IPS-15b (cell line): Measurements from ENCODE around the gene SLC39A12.

ENCODE experiments used
- H3K27me3 ChIP-seq: one replicate; pipeline ENCODE4 v1.6.1; 2013; ENCODE audit warnings: low read length; ENCODE audit not compliant: control insufficient read depth, insufficient read depth
- H3K36me3 ChIP-seq: one replicate; pipeline ENCODE4 v1.6.1; 2013; ENCODE audit warnings: low read length; ENCODE audit not compliant: control insufficient read depth, insufficient read depth
- H3K4me1 ChIP-seq: one replicate; pipeline ENCODE4 v1.6.1; 2013; ENCODE audit warnings: mild to moderate bottlenecking, low read length; ENCODE audit not compliant: control insufficient read depth, insufficient read depth
- H3K4me3 ChIP-seq: one replicate; pipeline ENCODE4 v1.5.1; 2013; ENCODE audit warnings: low read depth, low read length
- H3K9ac ChIP-seq: one replicate; pipeline ENCODE4 v1.6.1; 2013; ENCODE audit warnings: low read depth, mild to moderate bottlenecking, low read length
- H3K9me3 ChIP-seq: one replicate; pipeline ENCODE4 v1.6.1; 2013; ENCODE audit warnings: mild to moderate bottlenecking, low read length; ENCODE audit not compliant: control insufficient read depth, insufficient read depth

The SLC39A12 gene

DNA sequence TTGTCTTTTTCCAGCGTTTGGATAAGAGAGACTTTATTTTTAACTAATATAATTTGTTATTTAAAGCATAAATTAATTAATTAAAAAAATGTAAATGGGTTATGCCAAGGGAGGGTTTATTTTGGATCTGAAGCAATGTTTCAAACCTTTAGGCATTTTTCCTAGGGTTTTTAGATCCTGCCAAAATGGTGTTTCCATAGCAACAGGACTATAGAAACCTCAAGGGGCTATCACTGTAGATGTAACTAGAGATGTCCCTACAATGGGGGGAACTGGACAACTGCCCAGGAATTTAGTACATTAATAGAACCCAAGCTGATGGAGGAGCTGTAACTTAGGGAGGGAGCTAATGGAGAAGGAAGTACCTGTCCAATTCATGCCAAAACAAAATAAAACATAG is 57.3 kb downstream of the SLC39A12 start:
- H3K4me1 ChIP-seq: no peaks in the 10 kb centered on the region
- H3K4me3 ChIP-seq: no peak overlapping the region
- H3K36me3 ChIP-seq: no peaks in the 10 kb centered on the region
- no peaks in the 10 kb centered on the region for H3K27me3 ChIP-seq
- H3K9me3 ChIP-seq: no peaks in the 10 kb centered on the region
- no peak overlapping the region for H3K9ac ChIP-seq

DNA sequence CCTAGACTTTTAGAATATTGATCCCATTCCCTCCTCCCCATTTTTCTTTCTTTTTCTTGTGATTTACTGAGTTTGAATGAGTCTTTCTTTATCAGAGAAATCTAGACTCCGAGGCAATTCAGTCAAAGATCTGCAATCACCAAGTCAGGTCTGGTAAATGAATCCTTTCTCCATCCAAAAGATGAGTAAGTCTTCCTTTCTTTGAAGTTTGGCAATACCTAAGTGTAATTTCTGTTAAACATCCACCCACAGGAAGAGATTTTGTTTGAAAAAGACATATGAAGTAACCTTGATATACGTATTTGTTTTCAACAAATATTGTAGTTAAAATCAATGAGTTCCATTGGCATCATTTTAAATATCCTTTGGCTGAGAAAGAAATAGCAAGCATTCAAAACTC is 58.3 kb downstream of the SLC39A12 start:
- Histone ChIP-seq H3K4me1 (no peaks in the 10 kb centered on the region), H3K9ac (no peak overlapping the region), H3K36me3 (no peaks in the 10 kb centered on the region), H3K4me3 (no peak overlapping the region), H3K9me3 (no peaks in the 10 kb centered on the region), H3K27me3 (no peaks in the 10 kb centered on the region)

- no peaks in the 10 kb centered on the region for H3K27me3 ChIP-seq
- H3K9me3 ChIP-seq: no peaks in the 10 kb centered on the region
- H3K4me3 ChIP-seq: no peak overlapping the region
- H3K9ac ChIP-seq: no peak overlapping the region
- no peaks in the 10 kb centered on the region for H3K4me1 ChIP-seq
- no peaks in the 10 kb centered on the region for H3K36me3 ChIP-seq
Measured at GRCh38 chr10:18020523-18020922, 68.8 kb downstream of the SLC39A12 start.

DNA sequence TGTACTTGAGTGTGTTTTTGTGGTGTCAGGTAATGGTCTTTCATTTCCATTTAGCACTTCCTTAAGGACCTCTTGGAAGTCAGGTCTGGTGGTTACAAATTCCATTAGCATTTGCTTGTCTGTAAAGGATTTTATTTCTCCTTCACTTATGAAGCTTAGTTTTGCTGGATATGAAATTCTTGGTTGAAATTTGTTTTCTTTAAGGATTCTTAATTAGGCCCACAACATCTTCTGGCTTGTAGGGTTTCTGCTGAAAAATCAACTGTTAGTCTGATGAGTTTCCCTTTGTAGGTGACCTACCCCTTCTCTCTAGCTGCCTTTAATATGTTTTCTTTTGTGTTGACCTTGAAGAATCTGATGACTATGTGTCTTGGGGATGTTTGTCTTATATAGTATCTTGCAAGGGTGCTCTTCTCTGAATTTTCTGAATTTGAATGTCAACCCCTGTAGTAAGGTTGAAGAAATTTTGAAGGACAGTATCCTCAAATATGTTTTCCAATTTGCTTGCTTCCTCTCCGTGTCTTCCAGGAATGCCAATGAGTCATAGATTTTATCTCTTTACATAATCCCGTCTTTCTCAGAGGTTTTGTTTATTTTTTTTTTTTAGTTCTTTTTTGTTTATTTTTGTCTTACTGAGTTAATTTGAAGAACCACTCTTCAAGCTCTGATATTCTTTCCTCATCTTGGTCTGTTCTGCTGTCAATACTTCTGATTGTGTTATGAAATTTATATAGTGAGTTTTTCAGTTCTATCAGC is 70.2 kb downstream of the SLC39A12 start:
- Histone ChIP-seq H3K4me3 (no peak overlapping the region), H3K9ac (no peak overlapping the region), H3K4me1 (no peaks in the 10 kb centered on the region), H3K9me3 (no peaks in the 10 kb centered on the region), H3K36me3 (no peaks in the 10 kb centered on the region), H3K27me3 (no peaks in the 10 kb centered on the region)

GRCh38 chr10:18043148-18044006 is 91.7 kb downstream of the SLC39A12 start:
- Histone ChIP-seq H3K27me3 (no peaks in the 10 kb centered on the region), H3K4me1 (no peaks in the 10 kb centered on the region), H3K4me3 (no peak overlapping the region), H3K9me3 (no peaks in the 10 kb centered on the region), H3K9ac (no peak overlapping the region), H3K36me3 (no peaks in the 10 kb centered on the region)

GRCh38 chr10:18044976-18045720 is 93.4 kb downstream of the SLC39A12 start:
- Histone ChIP-seq H3K9me3 (no peaks in the 10 kb centered on the region), H3K4me1 (no peaks in the 10 kb centered on the region), H3K27me3 (no peaks in the 10 kb centered on the region), H3K4me3 (no peak overlapping the region), H3K9ac (no peak overlapping the region), H3K36me3 (no peaks in the 10 kb centered on the region)

- Histone ChIP-seq H3K9ac (no peak overlapping the region), H3K9me3 (no peaks in the 10 kb centered on the region), H3K36me3 (no peaks in the 10 kb centered on the region)
Measured at GRCh38 chr10:18056583-18056982, 104.9 kb downstream of the SLC39A12 start.

DNA sequence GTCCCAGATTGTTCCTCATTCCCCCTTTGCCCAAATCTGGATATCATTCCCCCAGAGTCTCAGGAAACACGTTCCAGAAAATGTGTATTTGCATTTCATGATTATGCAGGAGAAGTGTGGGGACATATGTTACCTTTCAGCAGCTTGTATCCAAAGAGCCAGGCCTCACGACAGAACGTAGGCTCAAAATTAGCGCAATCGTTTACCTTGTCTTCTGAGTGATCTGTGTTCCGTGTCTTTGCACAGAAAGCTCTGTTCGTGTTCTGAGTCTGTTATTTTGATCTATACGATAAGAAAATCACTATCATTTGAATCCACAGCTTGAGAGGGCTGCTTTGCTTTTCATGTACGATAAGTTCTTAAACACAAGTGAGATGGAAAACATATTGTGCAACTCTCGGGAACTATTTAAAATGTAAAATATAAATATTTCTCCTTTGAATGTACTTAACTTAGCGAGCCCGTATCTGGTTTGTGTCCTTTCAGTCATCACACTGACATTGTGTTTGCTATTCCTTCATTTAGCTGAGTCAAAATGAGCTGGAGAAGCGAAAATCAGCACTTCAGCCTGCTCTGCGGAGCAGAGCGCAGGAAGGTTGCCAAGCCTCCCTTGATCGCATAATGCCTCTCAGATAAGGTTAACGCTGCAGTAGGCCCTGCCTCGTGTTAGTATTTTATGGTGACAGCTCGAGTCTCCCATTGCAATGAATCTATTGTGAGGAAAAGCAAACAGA is 108.3 kb downstream of the SLC39A12 start:
- H3K9me3 ChIP-seq: no peaks in the 10 kb centered on the region
- no peak overlapping the region for H3K9ac ChIP-seq
- H3K4me1 ChIP-seq: no peaks in the 10 kb centered on the region
- H3K36me3 ChIP-seq: no peaks in the 10 kb centered on the region
- H3K27me3 ChIP-seq: no peaks in the 10 kb centered on the region
- no peak overlapping the region for H3K4me3 ChIP-seq

More at GRCh38 chr10:18056583-18056982, 104.9 kb downstream of the SLC39A12 start:
- no peaks in the 10 kb centered on the region for H3K27me3 ChIP-seq
- H3K4me3 ChIP-seq: no peak overlapping the region
- no peaks in the 10 kb centered on the region for H3K4me1 ChIP-seq

DNA sequence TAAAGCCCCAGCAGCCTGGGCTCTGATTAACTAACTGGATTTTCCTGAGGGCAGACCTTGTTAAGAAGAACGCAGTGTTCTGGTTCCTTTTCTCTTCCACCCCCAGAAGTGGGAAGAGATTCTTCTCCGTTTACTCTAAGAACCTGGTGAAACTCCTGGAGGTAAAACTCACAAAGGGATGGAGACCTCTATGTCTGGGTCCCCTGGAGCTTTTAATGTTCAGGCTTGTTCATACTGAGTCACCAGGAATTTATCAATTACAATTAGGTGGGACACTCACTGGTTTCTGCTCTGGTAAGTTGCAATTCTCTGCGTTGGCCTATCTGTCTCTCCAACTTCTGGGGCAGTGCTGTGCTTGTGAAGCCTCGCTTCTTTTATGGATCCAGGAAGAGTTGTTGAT is 115.2 kb downstream of the SLC39A12 start:
- no peak overlapping the region for H3K4me3 ChIP-seq
- H3K9me3 ChIP-seq: no peaks in the 10 kb centered on the region
- H3K4me1 ChIP-seq: no peaks in the 10 kb centered on the region
- no peak overlapping the region for H3K9ac ChIP-seq
- no peaks in the 10 kb centered on the region for H3K27me3 ChIP-seq
- H3K36me3 ChIP-seq: no peaks in the 10 kb centered on the region

GRCh38 chr10:18068401-18068800 is 116.7 kb downstream of the SLC39A12 start:
- no peaks in the 10 kb centered on the region for H3K9me3 ChIP-seq
- peaks cover 2% of the 10 kb centered on the region for H3K4me1 ChIP-seq
- no peaks in the 10 kb centered on the region for H3K27me3 ChIP-seq
- H3K36me3 ChIP-seq: no peaks in the 10 kb centered on the region
- no peak overlapping the region for H3K9ac ChIP-seq
- H3K4me3 ChIP-seq: no peak overlapping the region

DNA sequence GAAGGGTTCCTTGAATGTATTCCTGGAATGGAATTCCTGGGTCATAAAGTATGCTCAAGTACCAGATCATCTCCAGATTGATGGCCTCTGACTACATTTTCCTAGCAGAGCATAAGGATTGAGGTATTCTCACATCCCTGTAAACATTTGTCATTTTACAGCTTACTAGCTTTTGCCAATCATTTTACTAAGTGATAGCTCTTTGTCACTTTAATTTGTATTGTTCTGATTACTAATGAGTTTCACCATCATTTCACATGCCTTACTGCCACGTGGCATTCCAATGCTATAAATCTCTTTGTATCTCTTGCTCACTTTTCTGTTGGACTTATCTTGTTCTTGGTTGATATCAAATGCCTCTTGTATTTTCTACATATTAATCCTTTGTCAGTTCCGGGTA is 119.9 kb downstream of the SLC39A12 start:
- no peak overlapping the region for H3K9ac ChIP-seq

More for the DNA sequence above, 119.9 kb downstream of the SLC39A12 start:
- Histone ChIP-seq H3K9me3 (no peaks in the 10 kb centered on the region), H3K27me3 (no peaks in the 10 kb centered on the region), H3K4me1 (peaks cover 2% of the 10 kb centered on the region), H3K4me3 (no peak overlapping the region), H3K36me3 (no peaks in the 10 kb centered on the region)
